GM10248 (cell line): Measurements from ENCODE around the gene ITIH2.
"Not testable (repeated sequence)": the region's sequence is repeated elsewhere in the genome, so short reads cannot be mapped to it uniquely, and the experiment has no call there.

Experiments used
- CTCF ChIA-PET: fragments of 300-600 bp; sonication (Branson Sonifier 250); formaldehyde crosslinking; extraction: SDS; loops from one replicate; lab custom pipeline; 2021; ENCODE audit warnings: antibody characterized with exemption; lab: Yijun Ruan, JAX
- POLR2A ChIA-PET: fragments of 350-650 bp; sonication (Branson Sonifier 250); formaldehyde crosslinking; extraction: SDS; loops from one replicate; lab custom pipeline; 2020; ENCODE audit warnings: antibody characterized with exemption; lab: Yijun Ruan, JAX
- DNase-seq: peaks from one replicate; pipeline ENCODE4 v3.0.0; 2012; ENCODE audit errors: extremely low spot score
- TF ChIP-seq, protein P1 (sequence below): IDR thresholded peaks from 2 replicates; pipeline ENCODE4 v1.5.1; 2012; ENCODE audit warnings: mild to moderate bottlenecking, low read depth; ENCODE audit errors: extremely low read depth, missing control alignments, control extremely low read depth

Gene ITIH2

DNA sequence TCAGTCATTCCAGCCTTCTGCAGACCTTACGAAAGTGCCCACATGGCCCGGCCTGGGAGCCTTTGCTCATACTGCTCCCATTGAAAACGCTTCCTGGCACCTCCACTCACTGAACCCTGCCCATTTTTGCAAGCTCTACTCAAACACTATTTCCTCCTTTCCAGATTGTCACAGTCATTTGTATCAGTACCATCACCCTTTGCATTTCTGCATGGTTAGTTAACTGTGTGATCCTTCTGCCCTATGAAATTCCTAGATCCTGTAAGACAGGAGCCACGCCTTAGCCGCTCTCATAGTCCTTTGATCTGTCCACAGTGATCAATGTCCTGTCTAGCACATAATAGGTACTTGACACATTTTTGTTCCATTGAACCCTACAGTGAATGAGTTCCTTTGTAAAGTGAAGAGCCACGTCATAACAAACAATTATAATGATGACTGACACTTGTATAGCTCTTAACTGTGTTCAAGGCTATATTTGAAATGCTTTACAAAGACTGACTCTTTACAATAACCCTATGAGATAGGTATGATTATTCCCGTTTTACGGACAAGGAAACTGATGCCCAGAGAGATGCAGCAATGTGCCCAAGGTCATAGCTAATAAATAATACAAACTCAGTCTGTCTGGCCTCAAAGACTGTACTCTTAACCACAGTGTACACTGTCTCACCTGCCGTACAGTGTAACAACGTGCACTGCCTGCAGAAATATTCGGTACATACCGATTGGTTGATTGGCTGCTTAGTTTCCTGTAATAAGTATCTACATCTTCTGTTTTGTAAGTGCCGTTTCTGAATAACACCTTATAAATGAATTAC, 16.6 kb upstream of the ITIH2 start:
- DNase-seq: no peak
- TF ChIP-seq, protein P1, sequence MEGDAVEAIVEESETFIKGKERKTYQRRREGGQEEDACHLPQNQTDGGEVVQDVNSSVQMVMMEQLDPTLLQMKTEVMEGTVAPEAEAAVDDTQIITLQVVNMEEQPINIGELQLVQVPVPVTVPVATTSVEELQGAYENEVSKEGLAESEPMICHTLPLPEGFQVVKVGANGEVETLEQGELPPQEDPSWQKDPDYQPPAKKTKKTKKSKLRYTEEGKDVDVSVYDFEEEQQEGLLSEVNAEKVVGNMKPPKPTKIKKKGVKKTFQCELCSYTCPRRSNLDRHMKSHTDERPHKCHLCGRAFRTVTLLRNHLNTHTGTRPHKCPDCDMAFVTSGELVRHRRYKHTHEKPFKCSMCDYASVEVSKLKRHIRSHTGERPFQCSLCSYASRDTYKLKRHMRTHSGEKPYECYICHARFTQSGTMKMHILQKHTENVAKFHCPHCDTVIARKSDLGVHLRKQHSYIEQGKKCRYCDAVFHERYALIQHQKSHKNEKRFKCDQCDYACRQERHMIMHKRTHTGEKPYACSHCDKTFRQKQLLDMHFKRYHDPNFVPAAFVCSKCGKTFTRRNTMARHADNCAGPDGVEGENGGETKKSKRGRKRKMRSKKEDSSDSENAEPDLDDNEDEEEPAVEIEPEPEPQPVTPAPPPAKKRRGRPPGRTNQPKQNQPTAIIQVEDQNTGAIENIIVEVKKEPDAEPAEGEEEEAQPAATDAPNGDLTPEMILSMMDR: no peak
- ChIA-PET CTCF (interaction anchor here (0.6 to 6.8 kb wide), 30 partner anchors 9 to 1522 kb away, joined by 3 to 82 read pairs (median 3); partner anchors contain the start of gene ITIH2), POLR2A (no interaction called here)

DNA sequence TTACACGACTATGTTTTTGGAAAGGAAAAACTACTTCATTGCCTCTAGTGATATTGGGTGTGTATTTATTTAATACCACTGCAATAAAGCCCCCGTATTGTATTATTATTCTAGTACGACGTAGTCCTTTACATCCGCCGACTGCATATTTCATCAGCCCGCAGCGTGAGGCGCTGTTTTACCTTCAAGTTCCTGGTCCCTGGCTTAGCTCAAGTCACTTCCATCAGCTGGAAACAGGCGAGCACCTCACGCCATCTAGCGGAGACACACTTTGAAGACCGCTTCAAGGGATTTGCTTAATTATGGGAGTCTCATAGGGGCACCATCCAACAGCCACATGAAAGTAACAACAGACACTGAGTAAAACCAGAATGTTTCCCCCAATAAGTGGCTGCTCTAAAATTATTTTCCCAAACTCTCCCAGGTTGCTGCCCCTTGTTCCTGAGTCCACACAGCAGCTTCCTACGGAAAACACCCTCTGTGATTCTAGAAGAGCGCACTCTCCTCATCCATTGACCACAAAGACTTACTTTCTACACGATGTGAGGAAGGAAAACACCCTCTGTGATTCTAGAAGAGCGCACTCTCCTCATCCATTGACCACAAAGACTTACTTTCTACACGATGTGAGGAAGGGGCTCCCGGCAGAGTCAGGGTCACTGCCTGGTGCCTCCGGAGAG, 15.7 kb upstream of the ITIH2 start:
- POLR2A ChIA-PET: no interaction called here

DNA sequence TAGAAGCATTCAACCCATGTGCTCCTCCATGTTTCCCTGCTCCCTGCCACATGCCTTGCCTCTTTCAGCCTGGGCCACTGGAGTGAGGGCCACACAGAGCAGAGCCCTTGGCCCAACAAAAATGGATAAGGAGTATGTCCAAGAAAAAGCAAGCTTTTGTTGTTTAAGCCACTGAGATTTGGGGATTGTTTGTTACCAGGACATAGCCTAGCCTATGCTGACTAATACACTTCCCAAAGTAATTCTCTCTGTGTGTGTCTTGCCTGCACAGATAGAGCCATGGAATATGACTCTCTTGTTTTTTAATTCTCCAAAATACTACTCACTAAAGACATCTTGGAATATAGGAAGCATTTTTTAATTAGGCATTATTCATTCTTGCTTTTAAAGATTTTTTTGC, 13.5 kb upstream of the ITIH2 start:
- CTCF ChIA-PET: interaction anchor here (3.4 to 6.8 kb wide), 3 partner anchors 9 to 166 kb away, joined by 16 to 82 read pairs (median 18); no protein-coding TSS in a partner anchor

More for the DNA sequence above, 15.7 kb upstream of the ITIH2 start:
- CTCF ChIA-PET: interaction anchor here (0.6 to 6.8 kb wide), 31 partner anchors 8 to 1522 kb away, joined by 3 to 82 read pairs (median 3); partner anchors contain the start of gene ITIH2
- TF ChIP-seq, protein P1: peak; percentile 87
- DNase-seq: peak; percentile 78

DNA sequence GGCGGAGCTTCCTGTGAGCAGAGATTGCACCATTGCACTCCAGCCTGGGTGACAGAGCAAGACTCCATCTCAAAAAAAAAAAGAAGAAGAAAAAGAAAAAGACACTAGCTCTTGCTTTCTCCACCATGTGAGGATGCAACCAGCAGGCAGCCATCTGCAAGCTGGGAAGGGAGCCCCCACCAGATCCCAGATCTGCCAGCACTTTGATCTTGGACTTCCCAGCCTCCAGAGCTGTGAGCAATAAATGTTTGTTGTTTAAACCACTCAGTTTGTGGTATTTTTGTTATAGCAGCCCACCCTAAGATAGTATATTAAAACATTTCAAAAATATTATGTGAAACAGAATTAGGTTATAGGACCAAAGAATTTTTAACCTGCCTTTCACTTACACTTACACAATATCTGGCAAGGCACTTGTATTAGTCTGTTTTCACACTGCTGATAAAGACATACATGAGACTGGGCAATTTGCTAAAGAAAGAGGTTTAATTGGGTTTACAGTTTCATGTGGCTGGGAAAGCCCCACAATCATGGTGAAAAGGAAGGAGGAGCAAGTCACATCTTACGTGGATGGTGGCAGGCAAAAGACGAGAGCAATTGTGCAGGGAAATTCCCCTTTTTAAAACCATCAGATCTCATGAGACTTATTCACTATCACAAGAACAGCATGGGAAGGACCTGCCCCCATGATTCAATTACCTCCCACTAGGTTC, 12.1 kb upstream of the ITIH2 start:
- POLR2A ChIA-PET, CTCF ChIA-PET: not testable (repeated sequence)

More for the DNA sequence above, 13.5 kb upstream of the ITIH2 start:
- TF ChIP-seq, protein P1: no peak
- POLR2A ChIA-PET: no interaction called here
- no peak for DNase-seq

DNA sequence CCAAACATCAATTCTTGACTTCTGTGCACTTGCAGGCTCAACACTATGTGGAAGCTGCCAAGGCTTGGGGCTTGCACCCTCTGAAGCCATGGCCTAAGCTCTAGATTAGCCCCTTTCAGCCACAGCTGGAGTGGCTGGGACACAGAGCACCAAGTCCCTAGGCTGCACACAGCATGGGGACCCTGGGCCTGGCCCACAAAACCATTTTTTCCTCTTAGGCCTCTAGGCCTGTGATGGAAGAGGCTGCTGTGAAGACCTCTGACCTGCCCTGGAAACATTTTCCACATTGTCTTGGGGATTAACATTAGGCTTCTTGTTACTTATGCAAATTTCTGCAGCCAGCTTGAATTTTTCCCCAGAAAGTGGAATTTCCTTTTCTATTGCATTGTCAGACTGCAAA, 10.7 kb upstream of the ITIH2 start:
- CTCF ChIA-PET, POLR2A ChIA-PET, DNase-seq: not testable (repeated sequence)

More for the DNA sequence above, 12.1 kb upstream of the ITIH2 start:
- DNase-seq: not testable (repeated sequence)

DNA sequence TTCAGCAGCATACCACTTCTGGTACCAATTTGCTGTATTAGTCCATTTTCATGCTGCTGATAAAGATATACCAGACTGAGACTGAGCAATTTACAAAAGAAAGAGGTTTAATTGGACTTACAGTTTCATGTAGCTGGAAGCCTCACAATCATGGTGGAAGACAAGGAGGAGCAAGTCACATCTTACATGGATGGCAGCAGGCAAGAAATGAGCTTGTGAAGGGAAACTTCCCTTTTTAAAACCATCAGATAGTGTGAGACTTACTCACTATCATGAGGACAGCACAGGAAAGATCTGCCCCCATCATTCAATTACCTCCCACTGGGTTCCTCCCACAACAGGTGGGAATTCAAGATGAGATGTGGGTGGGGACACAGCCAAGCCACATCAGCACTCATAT, 9.9 kb upstream of the ITIH2 start:
- CTCF ChIA-PET: interaction anchor here (1.6 kb wide), 1 partner anchor 13 kb away, joined by 3 read pairs; no protein-coding TSS in a partner anchor
- DNase-seq, POLR2A ChIA-PET: not testable (repeated sequence)

DNA sequence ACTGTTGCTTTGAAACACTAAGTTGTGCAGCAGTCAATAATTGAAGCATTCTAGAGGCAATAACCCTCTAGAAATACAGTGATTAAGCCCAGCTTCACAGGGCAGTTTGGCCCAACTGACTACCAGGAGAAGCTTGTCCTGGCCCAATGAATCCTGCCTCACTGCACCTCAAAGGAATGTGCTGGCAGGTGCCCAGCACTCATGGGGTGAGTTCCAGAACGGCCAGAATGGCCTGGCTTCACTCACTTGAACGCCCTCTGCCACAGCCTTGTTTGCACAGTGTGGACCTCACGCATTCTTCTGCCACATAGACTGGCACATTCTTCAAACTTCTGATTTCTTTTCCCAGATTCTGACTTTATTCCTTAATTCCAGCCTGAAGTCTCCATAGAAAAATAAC, 6.6 kb upstream of the ITIH2 start:
- TF ChIP-seq, protein P1: no peak
- ChIA-PET CTCF (no interaction called here), POLR2A (no interaction called here)
- no peak for DNase-seq
